ENCODE results near the gene ARHGEF28.

The ARHGEF28 gene, protein sequence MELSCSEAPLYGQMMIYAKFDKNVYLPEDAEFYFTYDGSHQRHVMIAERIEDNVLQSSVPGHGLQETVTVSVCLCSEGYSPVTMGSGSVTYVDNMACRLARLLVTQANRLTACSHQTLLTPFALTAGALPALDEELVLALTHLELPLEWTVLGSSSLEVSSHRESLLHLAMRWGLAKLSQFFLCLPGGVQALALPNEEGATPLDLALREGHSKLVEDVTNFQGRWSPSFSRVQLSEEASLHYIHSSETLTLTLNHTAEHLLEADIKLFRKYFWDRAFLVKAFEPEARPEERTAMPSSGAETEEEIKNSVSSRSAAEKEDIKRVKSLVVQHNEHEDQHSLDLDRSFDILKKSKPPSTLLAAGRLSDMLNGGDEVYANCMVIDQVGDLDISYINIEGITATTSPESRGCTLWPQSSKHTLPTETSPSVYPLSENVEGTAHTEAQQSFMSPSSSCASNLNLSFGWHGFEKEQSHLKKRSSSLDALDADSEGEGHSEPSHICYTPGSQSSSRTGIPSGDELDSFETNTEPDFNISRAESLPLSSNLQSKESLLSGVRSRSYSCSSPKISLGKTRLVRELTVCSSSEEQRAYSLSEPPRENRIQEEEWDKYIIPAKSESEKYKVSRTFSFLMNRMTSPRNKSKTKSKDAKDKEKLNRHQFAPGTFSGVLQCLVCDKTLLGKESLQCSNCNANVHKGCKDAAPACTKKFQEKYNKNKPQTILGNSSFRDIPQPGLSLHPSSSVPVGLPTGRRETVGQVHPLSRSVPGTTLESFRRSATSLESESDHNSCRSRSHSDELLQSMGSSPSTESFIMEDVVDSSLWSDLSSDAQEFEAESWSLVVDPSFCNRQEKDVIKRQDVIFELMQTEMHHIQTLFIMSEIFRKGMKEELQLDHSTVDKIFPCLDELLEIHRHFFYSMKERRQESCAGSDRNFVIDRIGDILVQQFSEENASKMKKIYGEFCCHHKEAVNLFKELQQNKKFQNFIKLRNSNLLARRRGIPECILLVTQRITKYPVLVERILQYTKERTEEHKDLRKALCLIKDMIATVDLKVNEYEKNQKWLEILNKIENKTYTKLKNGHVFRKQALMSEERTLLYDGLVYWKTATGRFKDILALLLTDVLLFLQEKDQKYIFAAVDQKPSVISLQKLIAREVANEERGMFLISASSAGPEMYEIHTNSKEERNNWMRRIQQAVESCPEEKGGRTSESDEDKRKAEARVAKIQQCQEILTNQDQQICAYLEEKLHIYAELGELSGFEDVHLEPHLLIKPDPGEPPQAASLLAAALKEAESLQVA (N-terminal part only)

DNA sequence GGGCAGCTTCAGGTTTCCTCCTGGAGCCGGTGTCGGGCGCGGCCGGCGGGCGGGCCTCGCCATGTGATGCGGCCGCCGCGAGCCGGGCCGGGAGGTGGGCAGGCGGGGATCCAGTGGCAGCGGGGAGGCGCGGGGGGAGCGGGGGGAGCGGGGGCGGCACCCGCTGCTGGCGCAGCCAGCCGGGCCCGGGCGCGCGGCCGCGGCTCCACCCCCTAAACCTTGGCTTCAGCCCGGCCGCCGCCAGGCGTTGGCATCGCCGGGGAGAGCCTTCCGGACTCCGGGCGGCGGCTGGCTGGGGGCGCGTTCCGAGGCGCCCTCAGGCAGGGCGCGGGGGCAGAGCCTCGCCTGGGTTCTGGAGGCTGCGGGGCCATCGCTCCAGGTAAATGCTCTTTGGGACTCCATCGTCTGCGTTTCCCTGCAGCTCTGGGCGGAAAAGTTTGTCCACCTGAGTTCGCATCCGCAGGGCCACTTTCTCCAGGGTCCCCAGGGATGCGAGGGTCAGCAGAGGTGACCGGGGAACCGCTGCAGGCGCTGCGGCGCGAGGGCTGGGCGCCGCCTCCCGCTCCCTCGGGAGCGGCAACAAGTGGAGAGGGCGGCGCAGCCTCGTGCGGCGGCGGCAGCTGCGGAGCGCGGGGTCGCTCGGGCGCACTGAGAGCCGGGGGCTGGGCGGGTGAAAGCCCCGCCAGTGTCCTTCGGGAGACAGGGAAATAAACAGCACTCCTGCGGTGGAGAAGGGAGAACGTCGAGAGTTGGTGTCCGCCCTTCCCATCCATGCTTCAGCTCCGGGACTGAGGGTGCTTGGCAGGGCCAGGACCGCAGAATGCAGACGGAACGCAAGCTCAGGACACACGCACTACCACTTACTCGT, at the start of gene ARHGEF28:
TSS of gene ARHGEF28 (plus strand) at position 253 of the 868 bp plus-strand sequence. CDS start 58,656 bp downstream, outside the sequence.
- DNase-seq: no peak

DNA sequence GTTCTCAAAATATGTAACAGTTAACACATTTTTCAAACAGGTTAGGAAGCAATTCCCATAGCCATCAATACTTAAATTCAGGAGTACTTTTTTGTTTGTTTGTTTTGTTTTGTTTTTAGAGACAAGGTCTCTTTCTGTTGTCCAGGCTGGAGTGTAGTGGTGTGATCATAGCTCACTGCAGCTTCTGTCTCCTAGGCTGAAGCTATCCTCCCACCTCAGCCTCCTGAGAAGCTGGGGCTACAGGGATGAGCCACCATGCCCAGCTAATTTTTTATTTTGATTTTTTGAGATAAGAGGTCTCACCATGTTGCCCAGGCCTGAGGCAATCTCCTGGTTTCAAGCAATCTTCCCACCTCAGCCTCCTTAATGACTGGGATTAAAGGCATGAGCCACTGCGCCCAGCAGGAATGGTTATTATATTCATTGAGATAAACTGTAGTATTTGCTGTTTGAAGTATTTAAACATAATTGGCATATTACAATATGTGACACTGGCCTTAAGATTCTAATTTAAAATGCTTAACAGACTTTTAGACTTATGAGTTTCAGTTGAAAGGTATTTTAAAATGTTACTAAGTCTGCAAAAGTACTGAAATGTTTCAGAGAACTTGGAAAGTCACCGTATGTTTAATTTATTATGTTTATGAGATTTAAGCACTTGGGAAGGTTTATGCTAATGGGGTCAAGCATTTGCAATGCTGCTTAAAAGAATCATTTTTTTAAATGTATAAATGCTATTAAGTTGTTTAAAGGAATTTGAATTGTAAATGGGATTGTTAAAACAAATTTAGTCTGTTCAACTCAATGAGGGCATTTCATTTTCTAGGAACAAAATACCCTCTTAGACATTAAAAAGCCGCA, 43.5 kb upstream of the ARHGEF28 start:
- no peak for DNase-seq

DNA sequence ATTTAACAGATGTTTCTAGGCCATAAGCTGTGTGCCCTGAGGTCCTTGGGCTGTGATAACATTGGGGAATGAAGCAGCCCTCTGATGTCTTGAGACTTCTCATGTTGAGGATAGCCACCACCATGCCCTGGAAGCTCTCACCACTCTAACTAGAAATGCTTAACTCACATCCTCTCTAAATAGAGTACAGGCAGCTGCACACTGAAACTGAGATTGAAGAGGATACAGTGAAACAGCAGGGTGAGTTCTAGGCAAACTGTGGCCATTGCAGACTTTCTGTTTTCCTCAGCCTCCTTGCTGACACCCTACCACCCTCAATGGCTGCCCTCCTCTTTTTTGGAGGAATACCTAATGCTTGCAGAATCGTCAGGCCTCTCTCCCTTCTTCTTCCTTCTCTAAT, 38.1 kb upstream of the ARHGEF28 start:
- DNase-seq: no peak

DNA sequence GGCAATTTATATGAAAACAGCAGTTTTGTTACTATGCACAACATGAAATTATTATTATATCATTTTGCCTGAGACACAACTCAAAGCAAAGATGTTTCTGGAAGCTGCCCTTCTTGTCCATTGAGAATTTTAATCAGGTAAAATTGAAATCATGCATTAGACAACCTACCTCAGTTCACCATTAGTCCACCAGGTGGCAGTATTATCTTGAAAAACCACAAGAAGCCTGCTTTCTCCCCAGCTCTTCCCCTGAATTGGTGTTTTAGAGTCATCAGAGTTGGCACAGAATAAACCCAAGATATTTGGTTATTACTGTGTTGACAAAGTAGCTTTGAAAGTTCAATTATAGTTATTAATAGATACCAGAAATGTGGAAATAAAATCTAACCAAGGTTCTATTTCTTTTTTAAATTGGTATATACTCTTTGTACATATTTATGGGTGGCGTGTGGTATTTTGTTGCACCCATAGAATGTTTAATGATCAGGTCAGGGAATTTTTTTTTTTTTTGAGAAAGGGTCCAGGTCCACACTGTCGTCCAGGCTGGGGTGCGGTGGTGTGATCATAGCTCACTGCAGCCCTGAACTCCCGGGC, 34.8 kb upstream of the ARHGEF28 start:
- no peak for DNase-seq

DNA sequence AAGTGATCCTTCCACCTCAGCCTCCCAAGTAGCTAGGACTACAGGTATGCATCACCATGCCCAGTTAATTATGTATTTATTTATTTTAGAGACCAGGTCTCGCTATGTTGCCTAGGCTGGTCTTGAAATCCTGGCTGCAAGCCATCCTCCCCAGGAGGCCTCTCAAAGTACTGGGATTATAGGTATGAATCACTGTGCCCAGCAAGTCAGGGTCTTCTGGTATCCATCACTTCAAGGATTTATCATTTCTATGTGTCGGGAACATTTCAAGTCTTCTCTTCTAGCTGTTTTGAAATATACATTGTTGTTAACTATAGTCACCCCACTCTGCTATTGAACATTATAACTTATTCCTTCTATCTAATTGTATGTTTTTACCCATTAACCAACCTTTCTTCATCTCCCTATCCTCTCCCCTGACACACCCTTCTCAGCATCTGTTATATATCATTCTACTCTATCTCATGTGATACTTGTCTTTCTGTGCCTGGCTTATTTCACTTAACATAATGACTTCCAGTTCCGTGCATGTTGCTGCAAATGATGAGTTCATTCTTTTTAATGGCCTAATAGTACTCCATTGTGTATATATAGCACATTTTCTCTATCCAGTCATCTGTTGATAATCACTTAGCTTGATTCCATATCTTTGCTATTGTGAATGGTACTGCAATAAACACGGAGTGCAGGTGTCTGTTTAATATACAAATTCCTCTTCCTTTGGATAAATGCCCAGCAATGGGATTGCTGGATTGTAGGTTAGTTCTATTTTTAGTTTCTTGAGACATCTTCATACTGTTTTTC, 34.1 kb upstream of the ARHGEF28 start:
- no peak for DNase-seq

DNA sequence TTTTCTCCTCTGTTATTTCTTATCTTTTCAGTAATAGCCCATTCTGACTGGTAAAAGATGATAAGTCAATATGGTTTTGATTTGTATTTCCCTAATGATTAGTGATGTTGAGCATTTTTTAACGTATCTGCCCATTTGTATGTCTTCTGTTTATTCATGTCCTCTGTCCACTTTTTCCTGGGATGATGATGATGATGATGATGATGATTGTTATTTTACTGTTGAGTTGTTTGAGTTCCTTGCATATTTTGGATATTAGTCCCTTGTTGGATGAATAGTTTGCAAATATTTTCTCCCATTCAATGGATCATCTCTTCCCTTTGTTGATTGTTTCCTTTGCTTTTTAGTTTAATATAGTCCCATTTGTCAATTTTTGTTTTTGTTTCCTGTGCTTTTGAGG, 33.4 kb upstream of the ARHGEF28 start:
- DNase-seq: no peak

DNA sequence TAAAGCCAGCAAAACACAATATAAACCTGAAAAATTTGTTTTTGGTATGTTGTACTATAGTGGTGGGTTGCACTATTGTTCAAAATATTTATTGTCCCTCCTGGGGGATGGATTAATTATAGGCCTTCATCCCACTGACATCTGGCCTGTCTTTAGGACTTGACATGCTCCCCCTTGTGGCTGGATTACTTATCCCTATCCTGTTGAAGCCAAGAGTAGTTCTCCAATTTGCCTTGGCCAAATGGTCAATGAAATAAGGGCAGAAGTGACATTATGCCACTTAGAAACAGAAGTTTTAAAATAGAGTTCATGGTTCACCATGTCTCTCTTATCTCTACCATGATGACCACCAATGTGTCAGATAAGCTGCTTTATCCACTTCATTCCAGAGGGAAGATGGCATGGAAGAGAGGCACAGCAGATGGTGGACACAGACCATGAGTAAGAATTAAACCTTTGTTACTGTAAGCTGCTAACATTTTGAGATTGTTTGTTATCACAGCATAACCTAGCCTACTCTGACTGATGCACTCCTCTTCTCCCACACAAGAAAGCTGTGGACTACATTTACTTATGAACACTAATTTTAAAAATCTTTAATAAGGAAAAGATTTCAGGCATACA, 29.2 kb upstream of the ARHGEF28 start:
- DNase-seq: no peak

DNA sequence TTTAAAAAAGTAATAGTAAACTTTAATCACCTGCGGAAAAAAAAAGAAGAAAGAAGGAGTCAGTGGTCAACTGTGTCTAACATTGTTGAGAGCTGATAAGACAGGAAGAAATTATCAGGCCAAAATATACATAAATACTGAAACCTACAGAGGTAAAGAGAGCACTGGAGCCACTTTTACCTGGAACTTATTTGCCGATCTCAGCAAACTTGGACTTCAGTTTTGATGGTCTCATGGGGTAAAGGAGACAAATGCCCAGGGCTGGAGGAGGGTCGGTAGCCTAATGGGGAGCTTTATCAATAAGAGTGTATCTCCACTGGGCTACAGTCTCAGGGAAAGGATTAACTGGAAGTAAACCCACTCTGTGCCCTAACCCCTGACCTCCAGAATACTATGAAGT, 26.6 kb upstream of the ARHGEF28 start:
- no peak for DNase-seq

DNA sequence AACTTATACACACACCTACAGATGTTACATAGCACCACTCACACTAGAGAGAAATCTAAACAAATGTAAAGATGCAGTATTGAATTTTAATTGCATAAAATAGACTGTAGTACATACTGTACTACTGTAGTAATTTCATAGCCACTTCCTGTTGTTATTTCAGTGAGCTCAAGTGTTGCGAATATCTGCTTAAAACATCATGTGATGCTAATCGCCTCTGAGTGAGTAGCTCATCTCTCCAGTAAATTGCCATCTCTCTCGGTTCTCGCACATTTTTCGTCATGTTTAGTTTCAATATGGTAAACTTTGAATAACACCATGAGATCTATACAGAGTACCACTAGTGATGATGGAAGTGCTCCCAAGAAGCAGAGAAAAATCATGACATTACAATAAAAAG, 22.0 kb upstream of the ARHGEF28 start:
- no peak for DNase-seq

DNA sequence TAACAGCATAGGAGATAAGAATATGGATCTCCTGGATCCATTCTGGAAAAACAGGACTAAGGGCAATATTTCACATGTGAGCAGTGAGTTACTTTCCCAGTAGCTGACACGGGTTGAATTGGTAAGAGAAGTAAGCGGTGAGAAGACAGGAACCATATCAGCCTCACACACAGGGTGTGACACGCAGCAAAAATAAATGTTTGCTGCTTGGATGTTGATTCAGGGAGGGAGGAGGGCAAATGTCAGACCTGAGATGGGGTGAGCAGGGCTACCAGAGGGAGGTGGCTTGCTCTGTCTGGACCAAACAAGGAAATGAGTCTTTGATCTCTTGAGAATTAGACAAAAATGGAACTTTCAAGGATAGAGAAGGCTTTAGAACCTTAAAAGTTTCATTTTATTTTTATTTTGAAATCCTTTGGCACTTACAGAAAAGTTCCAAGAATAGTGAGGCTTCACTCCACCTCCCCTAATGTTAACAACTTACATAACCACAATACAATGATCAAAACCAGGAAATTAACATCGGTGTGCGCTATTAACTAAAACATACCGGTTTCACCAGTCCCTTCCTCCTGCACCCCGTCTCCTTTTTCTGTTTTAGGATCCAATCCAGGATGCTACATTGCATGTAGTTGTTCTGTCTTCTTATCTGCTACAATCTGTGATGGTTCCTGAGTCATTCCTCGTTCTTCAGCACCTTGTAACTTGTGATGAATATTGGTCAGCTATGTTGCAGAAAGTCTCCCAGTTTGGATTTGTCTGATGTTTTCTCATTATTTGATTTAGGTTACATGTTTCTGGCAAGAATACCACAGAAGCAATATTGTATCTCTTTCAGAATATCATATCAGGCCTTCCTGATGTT, 20.5 kb upstream of the ARHGEF28 start:
- no peak for DNase-seq

DNA sequence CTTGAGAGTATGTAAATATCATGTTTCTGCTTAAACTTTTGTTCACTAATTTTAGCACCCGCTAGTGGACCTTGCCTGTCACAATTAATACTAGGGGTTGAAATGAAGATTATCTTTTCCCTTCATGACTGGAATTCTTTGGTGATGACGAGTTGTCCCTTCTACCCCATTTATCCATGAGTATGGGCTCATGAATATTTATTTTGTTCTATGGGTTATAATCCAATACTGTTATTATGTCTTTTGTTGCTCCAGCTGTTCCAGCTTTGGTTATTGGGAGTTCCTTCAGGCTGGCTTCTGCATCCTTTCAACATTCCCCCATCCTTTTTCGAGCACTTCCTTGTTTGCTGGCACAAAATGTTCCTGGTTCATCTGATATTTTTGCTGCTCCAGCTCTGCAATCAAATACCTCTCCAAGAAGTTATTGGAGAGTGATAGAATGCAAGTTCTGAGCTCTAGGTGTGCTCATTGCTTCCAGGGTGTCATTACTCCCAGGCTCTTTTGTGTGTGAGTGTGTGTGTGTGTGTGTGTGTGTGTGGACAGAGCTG, 19.7 kb upstream of the ARHGEF28 start:
- DNase-seq: no peak

DNA sequence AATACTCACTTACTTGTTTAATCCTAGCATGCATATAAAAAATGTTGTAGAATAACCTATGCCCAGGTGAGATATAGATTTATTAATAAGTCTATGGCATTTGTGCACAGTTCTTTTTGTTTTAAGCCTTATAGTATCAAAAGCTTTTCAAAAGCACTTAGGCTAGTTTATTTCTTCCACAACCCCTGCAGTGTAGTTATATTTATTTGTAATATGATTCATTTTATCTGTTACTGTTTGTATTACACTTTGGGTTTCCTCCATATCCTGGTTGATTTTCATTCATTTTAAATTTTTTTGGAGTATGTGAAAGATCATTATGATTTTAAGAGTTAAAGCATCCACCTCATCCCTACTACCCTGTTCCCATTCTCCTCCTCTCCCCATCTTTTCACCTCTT, 18.8 kb upstream of the ARHGEF28 start:
- no peak for DNase-seq

DNA sequence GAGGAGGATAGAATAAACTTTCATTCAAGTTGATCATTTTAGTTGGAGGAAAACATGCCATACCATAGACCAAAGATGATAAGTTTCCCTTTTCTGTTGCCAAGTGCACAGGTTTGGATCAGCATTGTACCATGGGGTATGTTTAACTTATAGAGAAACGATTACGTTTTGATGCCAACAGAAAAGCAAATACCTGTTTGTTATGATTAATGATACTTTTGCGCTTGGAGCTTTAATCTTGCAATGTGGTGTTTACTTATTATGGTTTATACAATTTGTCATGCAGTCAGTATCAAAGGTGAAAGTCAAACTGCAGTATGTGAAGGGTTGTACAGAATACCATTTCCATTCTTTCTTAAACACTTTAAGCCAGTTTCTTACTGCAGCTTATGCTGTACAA, 13.2 kb upstream of the ARHGEF28 start:
- no peak for DNase-seq

DNA sequence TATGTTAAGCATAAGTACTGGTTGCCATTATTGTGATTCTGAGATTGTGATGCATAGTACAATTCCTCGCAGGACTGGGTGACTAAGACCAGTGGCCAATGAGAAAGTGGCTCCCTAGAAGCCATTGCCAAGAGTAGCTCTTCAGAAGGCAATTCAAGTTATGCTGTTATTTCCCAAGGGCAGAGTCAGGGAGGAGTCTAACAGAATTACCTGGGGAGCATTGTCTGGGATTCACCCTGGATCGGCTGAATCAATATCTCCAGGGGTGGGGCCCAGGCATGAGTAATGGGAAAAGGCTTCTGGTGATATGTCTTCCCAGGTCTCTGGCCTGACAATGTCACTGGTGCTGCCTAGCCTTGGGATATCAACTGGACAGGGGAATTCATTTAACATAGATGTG, 10.9 kb upstream of the ARHGEF28 start:
- DNase-seq: no peak

DNA sequence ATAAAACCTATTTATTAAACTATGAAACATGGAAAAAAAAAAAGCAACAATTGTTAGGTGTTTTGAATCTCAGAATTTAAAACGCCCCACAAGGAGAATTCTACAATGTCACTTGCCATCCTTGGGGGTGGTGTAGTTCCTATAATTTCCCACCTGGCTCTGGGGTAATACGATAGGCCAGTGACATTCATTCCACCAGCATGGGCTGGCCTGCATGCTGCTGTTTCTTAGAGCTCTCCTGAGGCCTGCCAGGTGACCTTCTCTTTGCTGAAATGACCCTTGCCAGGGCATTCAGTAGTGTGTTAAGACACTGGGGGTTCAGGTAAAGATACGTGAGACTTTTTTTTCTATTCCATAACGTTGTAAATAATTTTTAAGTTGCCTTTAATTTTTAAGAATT, 10.0 kb upstream of the ARHGEF28 start:
- DNase-seq: no peak

DNA sequence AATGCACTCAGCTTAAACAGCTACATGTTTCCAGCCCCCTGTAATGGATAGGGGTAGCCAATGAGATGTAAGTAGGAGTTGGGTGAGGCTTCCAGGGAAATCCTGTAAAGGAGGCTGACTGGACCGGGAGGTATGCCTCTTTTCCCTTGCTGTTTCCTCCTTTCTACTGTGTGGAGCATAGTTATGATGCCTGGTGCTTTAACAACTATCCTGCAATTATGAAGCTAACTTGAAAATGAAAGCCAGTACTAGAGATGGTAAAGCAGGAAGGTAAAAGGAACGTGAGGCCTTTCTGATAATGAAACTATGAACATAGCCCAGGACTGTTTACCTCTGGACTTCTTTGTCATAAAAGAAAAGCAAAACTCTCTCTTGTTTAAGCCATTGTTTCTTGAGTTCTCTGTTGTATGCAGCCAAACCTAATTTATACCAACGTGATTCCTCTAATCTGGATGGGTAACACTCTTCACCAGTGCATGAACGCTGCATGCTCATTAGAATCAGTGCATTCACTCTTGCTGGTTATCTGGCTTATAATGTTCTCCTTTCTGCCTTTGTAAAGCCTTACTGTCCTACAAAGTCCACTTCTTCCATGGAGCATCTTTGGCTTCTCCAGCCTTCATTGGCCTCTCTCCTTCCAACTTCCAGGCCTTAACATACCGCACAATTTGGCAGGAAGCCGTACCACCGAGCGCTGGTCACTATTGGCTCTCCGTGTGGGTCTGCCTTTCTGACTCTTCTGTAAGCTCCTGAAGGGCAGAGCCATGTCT, 8.3 kb upstream of the ARHGEF28 start:
- DNase-seq: no peak
